ENCODE measurements around the gene ADCY9.

ADCY9 gene

DNA sequence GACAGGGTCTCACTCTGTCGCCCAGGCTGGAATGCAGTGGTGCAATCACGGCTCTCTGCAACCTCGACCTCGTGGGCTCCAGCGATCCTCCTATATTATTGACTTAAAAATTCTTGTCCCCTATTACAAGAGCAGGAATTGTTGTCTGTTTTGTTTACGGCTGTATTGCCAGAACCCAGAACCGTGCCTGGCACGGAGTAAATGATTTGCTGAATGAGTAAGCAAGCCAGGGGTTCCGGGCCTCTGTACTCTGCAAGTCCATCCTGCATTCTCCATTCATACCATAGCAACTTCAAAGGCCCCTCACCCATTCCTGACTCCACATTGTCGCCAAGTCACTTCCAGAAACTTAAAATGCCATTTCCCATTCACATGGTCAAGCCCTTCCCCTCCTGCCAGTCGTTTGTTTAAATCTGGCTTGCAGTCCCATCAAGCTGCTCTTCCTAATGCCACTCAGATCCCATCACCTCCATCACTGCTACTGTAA lies 6.9 kb downstream of the ADCY9 start:
- in situ Hi-C loops (cut with HindIII; ENCODE audit: low sequenced_read_pairs) = no loop called here
- no peak for DNase-seq (ENCODE audit: low read depth)
- TF ChIP-seq, protein P1, sequence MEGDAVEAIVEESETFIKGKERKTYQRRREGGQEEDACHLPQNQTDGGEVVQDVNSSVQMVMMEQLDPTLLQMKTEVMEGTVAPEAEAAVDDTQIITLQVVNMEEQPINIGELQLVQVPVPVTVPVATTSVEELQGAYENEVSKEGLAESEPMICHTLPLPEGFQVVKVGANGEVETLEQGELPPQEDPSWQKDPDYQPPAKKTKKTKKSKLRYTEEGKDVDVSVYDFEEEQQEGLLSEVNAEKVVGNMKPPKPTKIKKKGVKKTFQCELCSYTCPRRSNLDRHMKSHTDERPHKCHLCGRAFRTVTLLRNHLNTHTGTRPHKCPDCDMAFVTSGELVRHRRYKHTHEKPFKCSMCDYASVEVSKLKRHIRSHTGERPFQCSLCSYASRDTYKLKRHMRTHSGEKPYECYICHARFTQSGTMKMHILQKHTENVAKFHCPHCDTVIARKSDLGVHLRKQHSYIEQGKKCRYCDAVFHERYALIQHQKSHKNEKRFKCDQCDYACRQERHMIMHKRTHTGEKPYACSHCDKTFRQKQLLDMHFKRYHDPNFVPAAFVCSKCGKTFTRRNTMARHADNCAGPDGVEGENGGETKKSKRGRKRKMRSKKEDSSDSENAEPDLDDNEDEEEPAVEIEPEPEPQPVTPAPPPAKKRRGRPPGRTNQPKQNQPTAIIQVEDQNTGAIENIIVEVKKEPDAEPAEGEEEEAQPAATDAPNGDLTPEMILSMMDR (IDR thresholded peaks at IDR 0.05; ENCODE audit: low read depth, low read length, missing control alignments) = no peak
- no peak overlapping the region for H3K4me3 ChIP-seq (ENCODE audit: low read depth, low read length)

DNA sequence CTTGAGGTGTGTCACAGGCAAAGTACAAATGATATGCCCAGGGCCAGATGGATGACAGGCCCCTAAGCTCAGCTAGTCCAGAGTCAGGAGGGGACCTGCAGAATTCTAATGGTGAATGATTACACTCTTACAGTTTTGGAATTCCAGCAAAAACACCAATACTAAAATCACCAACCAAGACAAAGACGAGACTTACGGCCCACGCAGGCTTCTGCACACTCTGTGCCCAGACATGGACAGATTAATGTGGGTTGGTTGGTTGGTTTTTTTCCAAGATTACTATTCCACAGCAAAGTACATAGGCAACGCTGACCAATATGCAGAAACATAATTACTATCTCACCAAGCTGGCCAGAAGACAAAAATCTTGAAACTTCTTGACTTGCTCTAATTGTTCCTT lies 9.7 kb downstream of the ADCY9 start:
- in situ Hi-C loops (cut with HindIII; ENCODE audit: low sequenced_read_pairs) = no loop called here
- TF ChIP-seq, protein P1 (IDR thresholded peaks at IDR 0.05; ENCODE audit: low read depth, low read length, missing control alignments) = no peak
- DNase-seq (ENCODE audit: low read depth) = no peak
- no peak overlapping the region for H3K4me3 ChIP-seq (ENCODE audit: low read depth, low read length)

DNA sequence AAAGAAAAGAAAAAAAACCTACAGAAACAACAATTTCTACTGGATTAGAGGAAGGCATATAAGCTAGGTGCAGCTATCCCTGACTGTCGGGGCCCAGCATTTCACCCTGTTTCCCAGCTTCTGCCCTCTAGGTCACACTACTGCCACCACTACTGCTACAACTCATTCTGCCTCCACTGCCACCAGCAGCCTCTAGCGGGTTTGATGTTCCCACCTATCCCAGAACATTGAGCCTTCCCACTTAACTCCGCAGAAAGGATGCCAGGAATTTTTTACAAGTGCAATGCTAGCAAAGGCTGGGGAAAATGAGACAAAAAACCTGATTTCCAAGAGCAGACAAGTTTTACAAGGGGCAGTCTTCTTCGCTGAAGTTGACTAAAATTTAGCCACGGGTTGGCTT lies 10.4 kb downstream of the ADCY9 start:
- H3K4me3 ChIP-seq (ENCODE audit: low read depth, low read length) = no peak overlapping the region
- no peak for DNase-seq (ENCODE audit: low read depth)
- TF ChIP-seq, protein P1 (IDR thresholded peaks at IDR 0.05; ENCODE audit: low read depth, low read length, missing control alignments) = no peak
- in situ Hi-C loops (cut with HindIII; ENCODE audit: low sequenced_read_pairs) = no loop called here

DNA sequence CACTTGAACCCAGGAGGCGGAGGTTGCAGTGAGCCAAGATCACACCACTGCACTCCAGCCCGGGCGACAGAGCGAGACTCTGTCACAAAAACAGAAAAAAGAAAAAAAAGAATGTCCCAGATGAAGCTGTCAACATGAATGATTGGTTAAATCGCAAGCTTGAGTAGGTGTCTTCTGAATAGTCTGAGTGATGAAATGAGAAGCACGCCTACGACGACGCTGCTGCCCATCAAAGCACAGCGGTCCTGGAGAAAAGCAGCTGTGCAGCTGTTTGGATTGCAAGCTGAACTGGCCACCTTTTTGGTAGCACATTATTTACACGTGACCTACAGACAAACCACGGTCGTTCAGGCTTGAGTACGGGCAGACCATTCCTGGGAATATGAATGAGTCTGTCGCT lies 12.5 kb downstream of the ADCY9 start:
- no peak overlapping the region for H3K4me3 ChIP-seq (ENCODE audit: low read depth, low read length)
- in situ Hi-C loops (cut with HindIII; ENCODE audit: low sequenced_read_pairs) = no loop called here
- TF ChIP-seq, protein P1 (IDR thresholded peaks at IDR 0.05; ENCODE audit: low read depth, low read length, missing control alignments) = no peak
- DNase-seq (ENCODE audit: low read depth) = no peak

DNA sequence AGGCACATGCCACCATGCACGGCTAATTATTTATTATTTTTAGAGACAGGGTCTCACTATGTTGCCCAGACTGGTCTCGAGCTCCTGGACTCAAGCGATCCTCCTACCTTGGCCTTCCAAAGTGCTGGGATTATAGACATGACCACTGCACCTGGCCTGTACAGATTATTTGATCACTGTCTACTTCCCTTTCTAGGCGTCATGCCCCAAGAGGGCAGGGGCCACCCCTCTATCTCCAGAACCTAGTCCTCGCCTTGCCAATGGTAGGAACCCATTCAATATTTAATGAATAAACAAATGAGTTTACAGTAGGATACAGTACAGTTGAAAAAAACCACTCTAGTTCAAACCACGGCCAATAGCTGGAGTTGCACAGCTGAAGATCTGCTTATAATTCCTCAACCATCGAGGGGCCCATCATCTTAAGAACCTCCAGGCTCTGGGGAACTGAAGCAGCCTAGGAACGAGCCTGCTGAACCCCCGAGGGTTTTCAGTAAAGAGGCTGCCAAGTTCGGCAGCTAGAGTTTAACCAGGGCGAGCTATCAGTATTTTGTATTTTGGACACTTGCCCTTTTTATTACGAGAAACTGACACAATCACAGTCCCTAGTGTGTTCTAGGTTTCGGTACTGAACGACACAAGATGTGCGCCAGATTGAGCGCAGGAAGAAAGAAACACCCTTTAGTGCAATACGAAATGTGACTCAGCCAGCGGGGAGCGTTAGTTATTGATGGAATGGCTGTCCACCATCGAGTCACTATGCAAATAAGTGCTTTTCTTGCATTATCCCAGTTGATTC lies 14.6 kb downstream of the ADCY9 start:
- DNase-seq (ENCODE audit: low read depth) = no peak
- TF ChIP-seq, protein P1 (IDR thresholded peaks at IDR 0.05; ENCODE audit: low read depth, low read length, missing control alignments) = no peak
- no peak overlapping the region for H3K4me3 ChIP-seq (ENCODE audit: low read depth, low read length)
- in situ Hi-C loops (cut with HindIII; ENCODE audit: low sequenced_read_pairs) = no loop called here

DNA sequence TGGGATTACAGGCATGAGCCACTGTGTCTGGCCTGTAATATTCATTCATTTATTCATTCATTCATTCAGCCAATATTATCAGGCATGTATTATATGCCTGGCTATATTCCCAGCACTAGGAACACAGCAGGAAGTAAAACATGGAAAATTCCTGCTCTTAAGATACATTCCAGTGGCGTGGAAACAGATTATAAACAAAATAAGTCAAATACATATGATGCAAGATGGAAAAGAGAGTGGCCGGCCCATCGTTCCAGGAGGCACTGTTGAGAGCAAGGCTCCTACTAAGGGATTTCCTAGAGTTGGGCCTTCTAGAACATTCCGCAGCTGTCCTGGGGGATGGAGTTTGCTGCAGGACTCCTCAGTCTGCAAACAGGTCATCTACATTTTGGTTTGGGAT lies 17.7 kb downstream of the ADCY9 start:
- no peak overlapping the region for H3K4me3 ChIP-seq (ENCODE audit: low read depth, low read length)
- TF ChIP-seq, protein P1 (IDR thresholded peaks at IDR 0.05; ENCODE audit: low read depth, low read length, missing control alignments) = no peak
- DNase-seq (ENCODE audit: low read depth) = no peak
- in situ Hi-C loops (cut with HindIII; ENCODE audit: low sequenced_read_pairs) = no loop called here

Data from astrocyte of the cerebellum (primary cell).